HG03469 (cell line): Measurements from ENCODE around the gene COLEC12.

Experiments used
- ATAC-seq: cut with Tn5 transposase; IDR thresholded peaks from one replicate; pipeline ENCODE4 v1.9.1; 2021; ENCODE audit warnings: mild to moderate bottlenecking, moderate library complexity, moderate number of reproducible peaks; ENCODE audit not compliant: unreplicated experiment

Gene COLEC12

GRCh38 chr18:476251-476664, 24.2 kb downstream of the COLEC12 start:
- no peak for ATAC-seq

DNA sequence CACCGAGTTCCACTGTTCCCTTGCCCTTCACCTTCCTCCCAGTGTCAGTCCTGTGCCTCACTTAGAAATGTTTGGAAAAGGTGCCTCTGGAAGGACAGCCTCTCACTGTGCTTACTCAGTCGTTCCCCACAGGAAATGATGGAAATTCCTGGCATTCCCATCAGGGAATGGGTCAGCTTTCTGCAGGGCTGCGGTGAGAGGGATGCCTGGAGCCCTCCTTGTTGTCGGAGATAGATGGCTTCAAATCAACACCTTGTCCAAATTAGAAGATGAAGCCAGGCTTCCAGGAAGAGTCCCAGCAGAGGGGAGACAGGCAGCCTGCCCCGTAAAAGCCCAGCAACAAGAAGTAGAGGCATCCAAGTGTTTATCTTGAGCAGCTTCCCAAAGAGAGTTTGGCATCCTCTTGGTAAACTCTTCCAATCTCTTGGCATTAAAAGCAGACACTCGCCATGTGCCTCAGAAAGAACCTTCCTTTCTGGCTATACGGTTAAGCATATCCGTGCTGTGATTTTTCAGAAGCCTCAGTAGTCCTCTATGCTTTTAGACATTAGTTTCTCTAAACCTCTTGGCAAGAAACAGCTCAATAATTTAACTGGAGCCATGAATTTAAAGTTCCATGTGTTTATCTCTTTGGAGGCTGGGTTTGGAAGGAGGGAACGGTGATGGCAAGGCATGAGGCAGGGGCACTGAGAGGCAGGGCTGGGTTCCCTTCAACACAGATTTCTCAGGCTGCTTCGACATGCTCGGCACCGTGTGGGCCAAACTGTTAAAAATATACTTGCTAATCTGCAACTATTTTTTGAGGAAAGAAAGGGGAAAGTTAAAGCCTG, 25.1 kb downstream of the COLEC12 start:
- ATAC-seq: no peak

GRCh38 chr18:474416-474815, 26.1 kb downstream of the COLEC12 start:
- no peak for ATAC-seq

DNA sequence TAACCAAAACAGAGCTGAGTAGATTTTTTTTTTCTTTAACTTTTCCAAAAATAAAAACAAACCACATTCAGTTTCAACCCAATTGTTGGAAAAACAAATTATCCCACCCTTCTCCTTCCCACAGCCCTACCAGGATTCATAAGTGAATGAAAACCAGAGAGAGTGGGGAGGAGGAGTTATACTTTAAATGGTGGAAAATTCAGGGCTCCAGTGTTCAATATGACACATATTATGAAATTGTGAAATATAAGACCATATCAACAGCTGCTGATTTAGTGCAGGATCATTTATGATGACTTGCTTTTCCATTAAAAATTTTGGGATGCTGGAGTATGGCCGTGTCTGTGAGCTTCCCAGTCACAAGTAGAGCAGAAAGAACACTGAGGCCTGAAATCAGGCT, 26.7 kb downstream of the COLEC12 start:
- ATAC-seq: no peak

DNA sequence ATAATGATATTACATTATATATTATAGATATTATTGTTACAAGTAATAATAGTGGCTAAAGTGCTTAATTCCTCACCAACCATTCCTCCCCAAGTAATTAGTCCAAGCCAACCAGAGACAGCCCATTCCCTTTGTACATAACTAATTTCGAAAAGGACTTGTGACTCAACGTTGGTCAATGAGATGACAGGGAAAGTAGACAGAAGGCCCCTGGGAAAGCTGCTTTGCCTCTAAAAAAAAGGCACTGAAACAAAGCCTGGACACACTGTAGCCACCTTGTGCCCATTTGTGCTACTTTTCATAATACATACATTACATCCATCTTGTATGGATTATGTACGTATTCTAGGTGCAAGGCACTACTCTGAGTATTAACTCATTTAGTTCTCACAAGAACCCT, 28.8 kb downstream of the COLEC12 start:
- no peak for ATAC-seq

DNA sequence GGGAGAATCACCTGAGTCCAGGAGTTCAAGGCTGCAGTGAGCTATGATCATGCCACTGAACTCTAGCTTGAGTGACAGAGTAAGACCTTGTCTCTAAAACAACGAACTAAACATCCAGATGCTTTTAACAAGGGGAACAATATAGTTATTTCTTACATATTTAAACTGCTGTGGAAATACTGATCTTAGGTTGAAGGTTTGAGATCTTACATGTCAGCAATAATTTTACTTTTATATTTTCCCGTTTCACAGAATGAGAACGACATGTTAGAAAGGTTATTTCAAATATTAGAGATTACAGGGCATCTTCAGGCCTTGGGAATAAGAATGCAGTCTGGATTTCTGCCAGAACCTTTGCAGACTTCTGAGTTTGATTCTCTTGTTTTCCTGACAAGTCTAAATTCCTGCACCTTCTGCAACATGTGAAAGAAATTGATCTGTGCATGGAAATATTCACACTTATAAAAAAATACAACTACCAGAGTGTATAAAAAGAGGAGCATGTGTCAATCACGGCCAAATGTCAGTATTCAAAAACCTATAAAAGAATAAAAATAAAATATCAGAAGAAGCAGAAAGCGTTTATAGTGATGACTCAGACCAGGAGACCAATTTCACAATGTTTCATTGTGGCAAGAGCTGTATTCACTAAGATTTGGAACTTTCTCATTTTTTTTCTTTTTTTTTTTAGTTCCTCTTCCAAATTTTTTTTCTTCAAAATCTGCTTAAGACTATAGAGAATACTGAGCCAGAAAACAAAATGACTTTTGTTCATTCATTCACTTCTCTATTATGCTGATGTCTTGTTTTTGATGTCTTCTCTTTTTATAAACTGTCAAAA, 29.6 kb downstream of the COLEC12 start:
- ATAC-seq: no peak

DNA sequence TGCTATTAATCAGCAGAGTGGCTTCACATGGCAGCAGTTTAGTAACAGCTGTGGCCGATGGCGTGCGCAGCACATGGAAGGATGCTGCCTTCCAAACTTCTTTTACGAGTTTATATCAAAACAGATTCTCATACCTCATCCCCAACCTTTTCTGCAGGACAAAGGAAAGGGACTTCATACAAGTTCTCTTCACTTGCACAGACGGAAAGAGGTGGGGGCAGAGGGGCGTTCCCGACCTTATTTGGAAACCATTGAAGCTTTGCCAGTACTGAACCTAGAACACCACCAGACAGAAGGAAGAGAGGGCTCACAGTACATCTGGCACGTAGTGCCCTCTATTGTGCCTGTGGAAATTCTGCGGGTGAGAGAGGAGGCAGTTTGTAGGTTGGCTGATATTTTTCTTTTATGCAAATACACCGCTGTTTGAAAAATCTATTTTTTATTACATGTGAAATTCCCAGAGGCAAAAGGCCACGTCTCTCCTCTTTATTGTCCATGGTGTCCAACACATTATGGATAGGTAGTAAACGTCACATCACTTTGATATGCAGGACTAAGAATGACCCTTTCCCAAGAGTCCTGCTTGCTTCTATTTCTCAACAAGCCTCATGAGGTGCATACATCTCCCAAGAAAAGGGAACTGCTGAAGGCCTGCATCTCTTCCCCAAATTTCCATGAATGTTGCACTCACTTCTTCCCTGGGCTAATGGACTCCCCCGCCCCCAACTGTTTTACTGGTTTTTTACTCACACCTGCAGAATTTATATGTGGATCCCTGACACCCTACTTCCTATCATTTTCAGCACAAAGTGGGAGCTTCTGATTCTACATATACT, 31.3 kb downstream of the COLEC12 start:
- no peak for ATAC-seq

DNA sequence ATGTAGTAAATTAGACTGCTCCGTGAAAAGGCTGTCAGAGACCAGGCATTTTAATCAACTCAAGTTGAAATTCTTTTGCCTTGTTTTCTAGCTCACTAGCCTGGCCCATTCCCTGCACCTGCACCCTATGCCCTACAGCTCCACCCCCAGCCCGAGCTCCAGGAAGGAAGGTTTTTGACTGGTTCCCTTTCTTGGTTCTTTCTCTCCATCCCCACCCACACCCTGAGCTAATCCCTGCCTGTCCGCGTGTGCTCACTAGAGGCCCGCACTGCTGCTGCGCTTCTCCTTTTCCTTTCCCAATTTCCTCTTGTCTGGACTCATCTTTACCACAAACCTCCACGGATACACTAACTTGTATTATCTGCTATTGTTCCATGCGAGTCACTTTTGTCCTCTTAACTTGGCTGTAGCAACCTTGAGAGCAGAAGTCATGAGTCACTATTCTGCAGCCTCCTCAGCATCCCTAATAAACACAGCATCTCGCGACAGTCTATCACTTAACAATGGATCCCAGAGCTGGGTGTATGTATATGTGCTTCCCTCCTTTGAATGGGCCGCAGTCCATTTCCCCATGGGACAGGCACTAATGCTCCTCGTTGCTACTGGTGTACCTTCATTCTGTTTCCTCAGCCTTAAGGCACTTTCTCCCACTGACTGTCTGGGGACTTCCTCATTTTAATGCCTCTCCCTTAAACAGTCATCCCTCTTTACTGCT, 36.5 kb downstream of the COLEC12 start:
- ATAC-seq: no peak

DNA sequence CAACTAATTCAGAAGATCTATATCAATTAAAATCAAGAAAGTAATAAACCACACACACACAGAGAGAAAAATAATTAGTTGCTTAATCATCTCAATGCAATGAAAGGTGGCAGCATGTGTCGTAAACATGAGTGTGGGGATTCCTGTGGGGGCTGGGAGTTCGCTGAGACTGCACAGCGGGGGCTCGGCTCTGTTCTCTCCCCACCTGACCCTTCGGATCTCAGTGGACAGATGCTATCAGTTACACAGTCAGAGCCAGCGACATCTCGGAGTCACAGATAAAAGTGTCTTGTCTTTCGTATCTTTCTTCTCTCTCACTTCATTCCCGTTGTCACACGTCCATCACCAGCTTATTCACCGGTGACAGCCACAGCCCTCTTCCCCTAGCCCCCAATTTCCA, 37.1 kb downstream of the COLEC12 start:
- ATAC-seq: no peak

- no peak for ATAC-seq
Observed at GRCh38 chr18:461762-462161, 38.7 kb downstream of the COLEC12 start.

DNA sequence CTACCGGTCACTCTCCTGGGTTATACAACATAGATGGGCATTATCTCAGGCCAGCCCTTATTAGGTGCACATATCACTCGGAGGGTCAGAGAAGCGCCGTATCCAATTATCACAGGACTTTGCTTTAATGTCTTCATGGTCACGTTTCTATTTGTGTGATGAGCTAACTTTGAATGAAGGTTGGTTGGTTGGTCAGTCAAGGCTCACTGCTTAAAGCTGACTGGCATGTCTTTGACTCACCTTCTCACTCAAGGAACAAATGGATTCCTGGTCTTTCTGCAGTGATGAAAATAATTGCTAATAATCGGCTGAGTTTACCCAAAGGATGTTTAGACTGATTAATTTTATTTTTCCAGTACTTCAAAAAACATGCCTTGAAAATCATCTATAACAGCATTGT, 39.7 kb downstream of the COLEC12 start:
- no peak for ATAC-seq

GRCh38 chr18:459814-460593, 40.5 kb downstream of the COLEC12 start:
- ATAC-seq: no peak

DNA sequence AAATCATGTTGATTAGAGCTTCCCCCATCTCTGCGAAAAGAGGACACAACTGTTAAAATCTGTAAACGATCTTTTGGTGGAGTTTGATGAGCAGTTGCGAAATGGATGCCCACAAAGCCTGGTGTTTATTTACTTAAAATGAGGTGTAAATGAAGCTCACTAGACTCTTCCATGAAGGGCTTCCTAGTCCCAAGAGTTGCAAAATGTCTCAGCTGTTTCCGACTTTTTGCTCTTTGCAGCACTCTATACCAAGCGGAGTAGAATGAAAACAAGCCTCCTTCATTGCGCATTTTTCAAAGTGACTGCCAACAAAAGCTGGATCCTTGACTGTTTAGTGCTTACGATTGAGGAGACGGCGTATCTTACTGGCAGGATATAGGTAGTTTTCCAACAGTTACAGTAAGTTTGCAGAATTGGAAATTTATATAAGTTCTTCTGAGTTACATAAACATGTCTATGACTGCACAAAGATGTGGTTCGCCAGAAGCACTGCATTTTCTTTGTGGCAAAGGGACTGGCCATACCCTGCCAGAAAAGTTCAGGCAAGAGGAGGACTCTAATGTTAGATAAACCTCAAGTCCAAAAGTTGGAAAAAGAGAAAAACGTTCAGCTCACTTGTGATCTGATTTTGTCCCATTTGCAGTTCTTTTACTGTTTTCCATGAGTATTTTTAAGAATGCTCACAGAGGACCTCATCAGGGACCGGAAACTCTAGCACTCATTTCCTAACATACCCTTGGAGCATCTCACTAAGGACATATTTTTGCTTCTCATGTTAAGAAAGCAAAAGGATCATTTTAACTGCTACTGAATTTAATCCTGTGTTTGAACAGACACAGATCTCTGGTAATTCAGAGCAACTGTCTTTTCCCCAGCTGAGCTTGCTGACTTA, 42.7 kb downstream of the COLEC12 start:
- ATAC-seq: no peak

DNA sequence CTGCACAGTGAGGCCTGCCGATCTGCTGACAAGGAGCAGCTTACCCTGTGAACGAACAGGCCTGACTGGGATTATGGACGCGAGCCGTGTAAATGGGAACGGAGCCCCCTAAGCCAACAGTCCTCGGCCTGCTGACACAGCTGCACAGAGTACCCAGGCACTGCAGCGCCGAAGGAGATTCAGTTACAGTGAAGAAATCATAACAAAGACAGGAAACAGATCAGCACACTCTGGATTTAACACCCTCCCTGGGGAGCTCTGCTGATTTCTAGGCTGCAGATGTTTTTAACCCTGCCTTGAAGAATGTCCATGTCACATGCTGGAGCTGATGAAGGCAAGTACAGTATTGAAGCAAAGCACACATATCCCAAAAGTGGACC, 43.4 kb downstream of the COLEC12 start:
- ATAC-seq: no peak

GRCh38 chr18:456361-457139, 44.0 kb downstream of the COLEC12 start:
- no peak for ATAC-seq

DNA sequence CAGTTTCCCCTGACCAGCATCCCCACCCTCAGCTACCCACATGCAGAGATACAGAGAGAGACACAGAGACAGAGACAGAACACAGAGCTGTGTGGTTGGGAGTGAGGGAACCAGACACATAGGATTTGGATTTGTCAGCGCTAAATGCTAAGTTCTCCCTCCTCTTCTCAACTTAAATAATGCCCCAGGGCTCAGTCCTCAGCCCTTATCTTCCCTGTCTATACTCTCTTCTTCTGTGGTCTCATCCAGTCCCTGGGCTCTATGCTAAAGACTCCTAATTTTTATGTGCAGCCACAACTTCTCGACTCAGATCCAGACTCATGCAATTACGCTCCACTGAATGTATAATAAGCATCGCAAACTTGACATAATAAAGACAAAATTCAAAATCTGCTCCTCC, 47.1 kb downstream of the COLEC12 start:
- ATAC-seq: no peak

DNA sequence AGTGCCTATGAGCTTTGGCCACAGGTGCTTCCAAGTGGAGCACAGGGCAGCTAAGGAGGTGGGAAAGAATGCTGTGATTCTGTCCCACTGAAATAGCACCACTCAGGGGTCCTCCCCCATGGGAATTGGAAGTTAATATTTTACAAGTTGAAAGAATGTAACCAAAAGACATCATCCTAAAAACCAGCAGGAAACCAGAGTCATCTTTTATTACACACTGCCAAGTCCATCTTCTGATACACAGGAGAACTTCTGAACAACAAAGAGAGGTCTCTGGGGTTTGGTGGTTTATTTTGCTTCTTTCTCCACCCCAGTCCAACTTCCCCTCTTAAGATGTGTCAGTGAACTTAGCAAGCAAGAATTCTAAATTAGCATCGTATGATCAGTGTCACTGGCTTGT, 47.7 kb downstream of the COLEC12 start:
- ATAC-seq: no peak

DNA sequence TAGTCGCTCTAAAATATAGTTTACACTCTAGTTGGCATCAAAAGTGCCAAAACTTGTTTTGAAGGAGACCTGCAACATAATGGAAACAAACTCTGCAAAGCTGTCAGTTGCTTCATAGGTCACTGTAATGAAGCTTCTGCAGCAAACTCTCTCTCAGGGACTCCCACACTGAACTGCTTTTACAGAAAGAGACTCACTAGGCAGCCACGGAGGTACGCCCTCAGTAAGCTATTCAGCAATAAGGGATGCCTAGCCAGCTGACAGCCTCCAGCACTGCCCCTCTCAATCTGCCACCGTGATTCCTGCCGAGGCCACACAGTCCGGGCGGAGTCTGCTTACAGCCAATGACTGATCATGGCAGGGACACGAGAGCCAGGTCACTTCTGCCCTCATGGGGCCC, 51.1 kb downstream of the COLEC12 start:
- no peak for ATAC-seq
